GM12878 (cell line): ENCODE measurements around the gene MT1E. TPM values are rescaled to one million over a fixed set of nuclear protein-coding genes. Genes with fewer than 3 reads are reported as not detected.
"Not testable (repeated sequence)": the region's sequence is repeated elsewhere in the genome, so short reads cannot be mapped to it uniquely, and the experiment has no call there.

Experiments
- ATAC-seq: fragments of 200-7000 bp; cut with Tn5 transposase; 3 replicates; pipeline ENCODE4 v1.9.1; 2020; ENCODE audit warnings: mild to moderate bottlenecking, moderate library complexity
- BruUV-seq: library from RNA; stranded (reverse); fragments of 400-500 nt; replicated peaks from 2 replicates; lab custom pipeline; 2021; lab: Mats Ljungman, UMichigan
- CTCF ChIA-PET: fragments of 300-600 bp; sonication (Branson Sonifier 250); formaldehyde crosslinking; extraction: SDS; loops from one replicate; lab custom pipeline; 2021; ENCODE audit warnings: inconsistent platforms; lab: Yijun Ruan, JAX
- POLR2A ChIA-PET: fragments of 350-600 bp; formaldehyde crosslinking; extraction: SDS; loops from one replicate; lab custom pipeline; 2021; ENCODE audit warnings: inconsistent platforms; lab: Charles Lee
- RAD21 ChIA-PET: fragments of 300-600 bp; sonication (Branson Sonifier 250); formaldehyde crosslinking; loops from one replicate; lab custom pipeline; 2023; ENCODE audit warnings: antibody characterized with exemption; ENCODE audit not compliant: unreplicated experiment; lab: Charles Lee
- SMC1A ChIA-PET: fragments of 300-600 bp; sonication (Branson Sonifier 250); formaldehyde crosslinking; loops from one replicate; lab custom pipeline; 2023; ENCODE audit not compliant: unreplicated experiment, uncharacterized antibody; lab: Charles Lee
- DNase-seq: peaks from one replicate; pipeline ENCODE4 v3.0.0-alpha.2; 2011; ENCODE audit warnings: low read depth, low spot score
- FAIRE-seq: peaks from 3 replicates; lab custom pipeline; 2011; peaks lifted over from hg19 to GRCh38; lab: Jason Lieb, UNC
- H2AFZ ChIP-seq: 2 replicates; pipeline ENCODE4 v1.6.0; 2011; ENCODE audit warnings: low read depth, low read length, control low read depth; ENCODE audit not compliant: control insufficient read depth
- H3K27ac ChIP-seq: 2 replicates; pipeline ENCODE4 v1.5.1; 2011; ENCODE audit warnings: control low read depth; ENCODE audit not compliant: control insufficient read depth, insufficient read depth
- H3K27me3 ChIP-seq, 2 experiments: replicated peaks in 1 of 2; 2 replicates each; pipeline versions ENCODE4 v1.6.0 to v1.6.1; 2011; ENCODE audit warnings: low read length in 1 of 2; ENCODE audit not compliant: control insufficient read depth in 2 of 2, insufficient read depth in 2 of 2
- H3K36me3 ChIP-seq, 2 experiments: 2 replicates each; pipeline ENCODE4 v1.5.1; 2011; ENCODE audit warnings: low read length in 1 of 2; ENCODE audit not compliant: control insufficient read depth in 2 of 2, insufficient read depth in 2 of 2
- H3K4me1 ChIP-seq: 2 replicates; pipeline ENCODE4 v1.6.1; 2011; ENCODE audit warnings: mild to moderate bottlenecking, low read length, moderate library complexity, mixed read lengths; ENCODE audit not compliant: control insufficient read depth, insufficient read depth
- H3K4me2 ChIP-seq: 2 replicates; pipeline ENCODE4 v1.6.0; 2011; ENCODE audit warnings: control low read depth; ENCODE audit not compliant: control insufficient read depth, insufficient read depth
- H3K4me3 ChIP-seq: fragments of 200-600 bp; sonication (generic); 2 replicates; pipeline ENCODE4 v1.5.1; 2016
- H3K79me2 ChIP-seq: 2 replicates; pipeline ENCODE4 v1.6.0; 2011; ENCODE audit warnings: low read length; ENCODE audit not compliant: control insufficient read depth, insufficient read depth
- H3K9ac ChIP-seq: 2 replicates; pipeline ENCODE4 v1.8.0; 2011; ENCODE audit warnings: low read length, control low read depth, mixed read lengths; ENCODE audit not compliant: control insufficient read depth, insufficient read depth
- H3K9me3 ChIP-seq: replicated peaks from 3 replicates; pipeline ENCODE4 v1.5.1; 2011; ENCODE audit warnings: mild to moderate bottlenecking, low read length; ENCODE audit not compliant: control insufficient read depth, insufficient read depth
- H4K20me1 ChIP-seq: 2 replicates; pipeline ENCODE4 v1.6.0; 2011; ENCODE audit not compliant: control insufficient read depth, insufficient read depth
- E2F8 ChIP-seq: fragments of 450-650 bp; IDR thresholded peaks from 2 replicates; pipeline ENCODE4 v1.6.1; 2018; ENCODE audit warnings: mild to moderate bottlenecking, low read depth, moderate library complexity; ENCODE audit not compliant: partially characterized antibody
- NFYB ChIP-seq: IDR thresholded peaks from 2 replicates; pipeline ENCODE4 v1.6.1; 2011; ENCODE audit warnings: low read depth, mild to moderate bottlenecking, low read length, improper control_type of control experiment, moderate library complexity; ENCODE audit not compliant: insufficient read depth
- POLR2AphosphoS2 ChIP-seq: IDR thresholded peaks from 2 replicates; pipeline ENCODE4 v1.6.1; 2011; ENCODE audit warnings: low read depth, mild to moderate bottlenecking, low read length, improper control_type of control experiment, moderate library complexity
- WGBS: methylation state at CpG from one replicate; pipeline ENCODE4 v1.1.6; 2016; ENCODE audit warnings: low lambda C conversion rate; ENCODE audit not compliant: insufficient replicate concordance, insufficient coverage; ENCODE audit errors: missing lambda C conversion rate; 5-methylcytosine and 5-hydroxymethylcytosine counted together
- in situ Hi-C: fragments of 300-500 bp; cut with MboI; formaldehyde crosslinking; loops from 9 replicates; pipeline ENCODE4 v1.14.3; 2018; ENCODE audit warnings: mixed read lengths
- intact Hi-C: fragments of 100-400 bp; cut with micrococcal nuclease; formaldehyde crosslinking; loops from one replicate; pipeline ENCODE4 v1.14.2; 2022; ENCODE audit not compliant: unreplicated experiment
- polyA plus RNA-seq, 11 experiments: library from polyadenylated mRNA; depleted of rRNA in 4 of 11; unstranded in 6 of 11; stranded (reverse) in 5 of 11; fragments of >200 nt; fragmentation: Nextera tagmentation in 4 of 11; fragmentation: Illumina TruSeq in 1 of 11; extraction: Ambion mirVana in 4 of 11; extraction: Trizol in 1 of 11; gene quantifications; 1 replicate in 1 of 11; 2 replicates in 10 of 11; pipeline versions ENCODE4 v1.2.1 to v1.2.3, GENCODE V29; 2011 to 2016; ENCODE audit warnings: inconsistent platforms in 2 of 11, missing spikeins in 2 of 11, low read depth in 1 of 11
- total RNA-seq, 4 experiments: library from RNA; depleted of rRNA in 3 of 4; stranded (reverse); fragments of >200 nt in 3 of 4; fragmentation: Illumina TruSeq in 1 of 4; extraction: Trizol in 1 of 4; gene quantifications; 2 replicates each; pipeline versions ENCODE4 v1.2.1 to v1.2.3, GENCODE V29; 2013 to 2021

MT1E gene
- total and polyA plus RNA-seq, 10 of the 15 experiments (the other 5 are each of a cell fraction or from before 2014, with no cell fraction given) = 5.8 to 22.3 (median 16.5) TPM

GRCh38 chr16:56577300-56577625 is 48.3 kb upstream of the MT1E start (continued):
- no peak for TF ChIP-seq E2F8
- TF ChIP-seq NFYB = no peak

GRCh38 chr16:56580391-56581048 is 45.1 kb upstream of the MT1E start:
- no peaks in the 10 kb centered on the region for H3K36me3 ChIP-seq
- RAD21 ChIA-PET = no interaction called here
- no peak overlapping the region for H2AFZ ChIP-seq
- no peak overlapping the region for H3K4me2 ChIP-seq
- H3K9ac ChIP-seq = no peak overlapping the region
- TF ChIP-seq POLR2AphosphoS2 = no peak
- H3K27ac ChIP-seq = no peak overlapping the region
- in situ Hi-C loops (no loop called here), intact Hi-C loops (no loop called here)
- ATAC-seq (no peak), FAIRE-seq (no peak), DNase-seq (no peak)
- H3K27me3 ChIP-seq = no peaks in the 10 kb centered on the region
- H3K4me1 ChIP-seq = no peaks in the 10 kb centered on the region
- no peak overlapping the region for H3K4me3 ChIP-seq
- SMC1A ChIA-PET = interaction anchor here (1.7 kb wide), 1 partner anchor 121 kb away, joined by 10 read pairs; no protein-coding TSS in a partner anchor
- H3K9me3 ChIP-seq = no peaks in the 10 kb centered on the region
- CTCF ChIA-PET = interaction anchor here (0.7 to 1.5 kb wide), 3 partner anchors 25 to 121 kb away, joined by 3 to 11 read pairs (median 4); no protein-coding TSS in a partner anchor
- no TSS peak for BruUV-seq
- no peaks in the 10 kb centered on the region for H3K79me2 ChIP-seq
- H4K20me1 ChIP-seq = no peaks in the 10 kb centered on the region
- POLR2A ChIA-PET = no interaction called here
- 47% methylated on average over 6 of the region's 6 CpGs for WGBS

- H3K4me1 ChIP-seq, H3K9ac ChIP-seq, POLR2A ChIA-PET, H3K27ac ChIP-seq, FAIRE-seq, H3K27me3 ChIP-seq, H4K20me1 ChIP-seq, H2AFZ ChIP-seq, H3K79me2 ChIP-seq, in situ Hi-C loops, BruUV-seq, DNase-seq, H3K4me2 ChIP-seq, H3K9me3 ChIP-seq, ATAC-seq, H3K36me3 ChIP-seq, H3K4me3 ChIP-seq, intact Hi-C loops: not testable (repeated sequence)
- ChIA-PET SMC1A (interaction anchor here (1.6 kb wide), 1 partner anchor 119 kb away, joined by 4 read pairs; no protein-coding TSS in a partner anchor), RAD21 (interaction anchor here (1.5 to 1.9 kb wide), 2 partner anchors 18 to 119 kb away, joined by 4 to 5 read pairs; no protein-coding TSS in a partner anchor), CTCF (interaction anchor here (1.2 to 2.2 kb wide), 5 partner anchors 9 to 118 kb away, joined by 3 to 10 read pairs (median 4); no protein-coding TSS in a partner anchor)
- 76% methylated on average over 2 of the region's 2 CpGs for WGBS
Measured at GRCh38 chr16:56582911-56583310, 42.7 kb upstream of the MT1E start.
